MM.1S (cell line): ENCODE results near the gene DLL4.

Source experiments
- DNase-seq: peaks from one replicate; pipeline ENCODE4 v3.0.0-alpha.2; 2015
- H2AFZ ChIP-seq: fragments of 300-600 bp; sonication (generic); 2 replicates; pipeline ENCODE4 v1.6.0; 2016; ENCODE audit warnings: antibody characterized with exemption, low read length
- H3F3A ChIP-seq: fragments of 300-600 bp; sonication (generic); 2 replicates; pipeline ENCODE4 v1.6.1; 2016; ENCODE audit warnings: mild to moderate bottlenecking, antibody characterized with exemption, low read length, moderate library complexity, mixed read lengths; ENCODE audit not compliant: insufficient read depth
- H3K27ac ChIP-seq: fragments of 300-600 bp; sonication (generic); 2 replicates; pipeline ENCODE4 v1.5.1; 2016; ENCODE audit warnings: mild to moderate bottlenecking, low read length
- H3K27me3 ChIP-seq: fragments of 300-600 bp; sonication (generic); replicated peaks from 2 replicates; pipeline ENCODE4 v1.6.0; 2016; ENCODE audit warnings: low read length; ENCODE audit not compliant: insufficient read depth
- H3K36me3 ChIP-seq: fragments of 300-600 bp; sonication (generic); replicated peaks from 2 replicates; pipeline ENCODE4 v1.6.1; 2016; ENCODE audit warnings: mild to moderate bottlenecking, low read length, mixed read lengths; ENCODE audit not compliant: insufficient read depth
- H3K4me1 ChIP-seq: fragments of 300-600 bp; sonication (generic); 2 replicates; pipeline ENCODE4 v1.6.1; 2016; ENCODE audit warnings: low read length, mixed read lengths
- H3K4me2 ChIP-seq: fragments of 300-600 bp; sonication (generic); 2 replicates; pipeline ENCODE4 v1.6.0; 2016; ENCODE audit warnings: low read depth, low read length
- H3K4me3 ChIP-seq: fragments of 300-600 bp; sonication (generic); 2 replicates; pipeline ENCODE4 v1.5.1; 2016; ENCODE audit warnings: low read length, mixed read lengths
- H3K79me2 ChIP-seq: fragments of 300-600 bp; sonication (generic); 2 replicates; pipeline ENCODE4 v1.6.1; 2016; ENCODE audit warnings: mixed run types, low read length, mixed read lengths
- H3K9ac ChIP-seq: fragments of 300-600 bp; sonication (generic); 2 replicates; pipeline ENCODE4 v1.6.1; 2016; ENCODE audit warnings: low read length, mixed read lengths
- H3K9me2 ChIP-seq: fragments of 300-600 bp; sonication (generic); replicated peaks from 2 replicates; pipeline ENCODE4 v1.6.1; 2016; ENCODE audit warnings: mild to moderate bottlenecking, low read length, mixed read lengths; ENCODE audit not compliant: insufficient read depth
- H3K9me3 ChIP-seq: fragments of 300-600 bp; sonication (generic); replicated peaks from 2 replicates; pipeline ENCODE4 v1.6.1; 2016; ENCODE audit warnings: mild to moderate bottlenecking, low read length, mixed read lengths; ENCODE audit not compliant: insufficient read depth
- H4K20me1 ChIP-seq: fragments of 300-600 bp; sonication (generic); 2 replicates; pipeline ENCODE4 v1.6.1; 2016; ENCODE audit warnings: mild to moderate bottlenecking, low read length, moderate library complexity, mixed read lengths; ENCODE audit not compliant: insufficient read depth
- EZH2 ChIP-seq: fragments of 300-600 bp; sonication (generic); optimal IDR thresholded peaks from 2 replicates; pipeline ENCODE3; 2017; ENCODE audit warnings: low read depth, mild to moderate bottlenecking, antibody characterized with exemption, low read length, mixed read lengths
- EZH2phosphoT487 ChIP-seq: fragments of 300-600 bp; sonication (generic); IDR thresholded peaks from 2 replicates; pipeline ENCODE4 v1.6.1; 2018; ENCODE audit warnings: antibody characterized with exemption, low read length
- TF ChIP-seq, protein P1 (sequence below): fragments of 300-600 bp; sonication (generic); IDR thresholded peaks from 2 replicates; pipeline ENCODE4 v1.5.1; 2016; ENCODE audit warnings: antibody characterized with exemption, low read length, mixed read lengths

DLL4 gene

DNA sequence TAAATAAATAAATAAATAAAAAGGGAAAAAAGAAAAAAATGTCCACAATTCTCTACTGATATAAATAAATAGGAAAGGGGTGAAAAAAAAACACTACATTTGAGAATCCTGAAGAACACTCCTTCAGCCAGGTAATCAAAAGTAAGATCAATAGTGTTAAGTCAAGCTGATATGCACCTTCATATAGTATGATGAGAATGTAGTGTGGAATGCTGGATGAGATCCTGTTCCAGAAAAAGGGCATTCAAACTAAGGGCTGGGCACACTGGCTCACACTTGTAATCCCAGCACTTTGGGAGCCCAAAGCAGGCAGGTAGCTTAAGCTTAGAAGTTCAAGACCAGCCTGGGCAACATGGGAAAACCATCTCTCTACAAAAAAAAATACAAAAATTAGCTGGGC is 40.0 kb upstream of the DLL4 start:
- TF ChIP-seq EZH2 (no peak), EZH2phosphoT487 (no peak)
- TF ChIP-seq, protein P1, sequence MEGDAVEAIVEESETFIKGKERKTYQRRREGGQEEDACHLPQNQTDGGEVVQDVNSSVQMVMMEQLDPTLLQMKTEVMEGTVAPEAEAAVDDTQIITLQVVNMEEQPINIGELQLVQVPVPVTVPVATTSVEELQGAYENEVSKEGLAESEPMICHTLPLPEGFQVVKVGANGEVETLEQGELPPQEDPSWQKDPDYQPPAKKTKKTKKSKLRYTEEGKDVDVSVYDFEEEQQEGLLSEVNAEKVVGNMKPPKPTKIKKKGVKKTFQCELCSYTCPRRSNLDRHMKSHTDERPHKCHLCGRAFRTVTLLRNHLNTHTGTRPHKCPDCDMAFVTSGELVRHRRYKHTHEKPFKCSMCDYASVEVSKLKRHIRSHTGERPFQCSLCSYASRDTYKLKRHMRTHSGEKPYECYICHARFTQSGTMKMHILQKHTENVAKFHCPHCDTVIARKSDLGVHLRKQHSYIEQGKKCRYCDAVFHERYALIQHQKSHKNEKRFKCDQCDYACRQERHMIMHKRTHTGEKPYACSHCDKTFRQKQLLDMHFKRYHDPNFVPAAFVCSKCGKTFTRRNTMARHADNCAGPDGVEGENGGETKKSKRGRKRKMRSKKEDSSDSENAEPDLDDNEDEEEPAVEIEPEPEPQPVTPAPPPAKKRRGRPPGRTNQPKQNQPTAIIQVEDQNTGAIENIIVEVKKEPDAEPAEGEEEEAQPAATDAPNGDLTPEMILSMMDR = no peak
- H3K4me1 ChIP-seq = peaks cover 25% of the 10 kb centered on the region

DNA sequence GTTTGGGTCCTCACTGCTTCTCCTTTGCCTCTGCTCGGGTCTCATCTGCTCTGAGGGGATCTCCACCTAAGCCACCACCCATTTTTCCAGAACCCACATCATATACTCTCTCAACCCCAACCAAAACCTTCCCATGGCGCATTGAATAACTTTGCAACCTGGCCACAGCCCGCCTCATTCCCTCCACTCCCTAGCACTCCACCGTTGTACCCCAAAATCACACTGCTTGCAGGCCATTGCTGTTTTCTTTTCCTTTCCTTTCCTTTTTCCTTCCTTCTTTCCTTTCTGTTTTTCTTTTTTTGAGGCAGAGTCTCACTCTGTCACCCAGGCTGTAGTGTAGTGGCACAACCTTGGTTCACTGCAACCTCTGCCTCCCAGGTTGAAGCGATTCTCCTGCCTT is 38.0 kb upstream of the DLL4 start:
- peak overlapping the region; percentile 55; the same call in 1 of the 2 replicates for H2AFZ ChIP-seq

More for the DNA sequence above, 40.0 kb upstream of the DLL4 start:
- no peak overlapping the region for H3K27ac ChIP-seq
- no peaks in the 10 kb centered on the region for H3K36me3 ChIP-seq
- H3F3A ChIP-seq = 0 out of 2 replicates have a peak, but pooled peaks cover 5% of the 10 kb centered on the region
- no peaks in the 10 kb centered on the region for H3K27me3 ChIP-seq
- no peaks in the 10 kb centered on the region for H3K79me2 ChIP-seq
- no peaks in the 10 kb centered on the region for H4K20me1 ChIP-seq
- H3K9ac ChIP-seq = no peak overlapping the region
- H3K4me3 ChIP-seq = no peak overlapping the region
- no peak overlapping the region for H3K4me2 ChIP-seq
- H3K9me2 ChIP-seq = no peaks in the 10 kb centered on the region
- no peak for DNase-seq
- H2AFZ ChIP-seq = no peak overlapping the region
- H3K9me3 ChIP-seq = no peaks in the 10 kb centered on the region

DNA sequence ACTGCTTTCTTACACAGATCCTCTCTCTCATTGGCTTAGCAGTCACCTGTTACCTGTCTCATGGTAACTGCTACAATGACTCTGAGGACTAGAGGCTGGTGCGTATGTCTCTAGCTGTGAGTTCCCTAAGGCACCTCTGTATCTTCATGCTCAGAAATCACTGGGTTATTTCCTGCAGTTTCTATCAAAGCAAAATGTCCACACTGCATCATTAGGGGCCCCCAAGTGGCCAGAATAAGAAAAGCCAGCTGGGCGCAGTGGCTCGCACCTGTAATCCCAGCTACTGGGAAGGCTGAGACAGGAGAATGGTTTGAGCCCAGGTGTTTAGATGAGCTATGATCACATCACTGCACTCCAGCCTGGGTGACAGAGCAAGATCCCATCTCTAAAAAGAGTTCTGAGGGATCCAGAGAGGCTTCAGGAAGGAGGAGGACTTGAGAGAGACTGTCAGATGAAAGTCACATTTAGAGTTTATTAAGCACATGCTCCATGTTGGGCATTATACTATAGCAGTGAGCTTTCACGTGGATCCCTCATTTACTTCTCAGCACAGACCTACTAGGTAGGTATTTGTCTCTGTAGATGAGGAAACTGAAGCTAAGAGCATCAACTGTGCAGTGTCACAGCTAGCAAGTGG is 37.2 kb upstream of the DLL4 start:
- H3K9me3 ChIP-seq = no peaks in the 10 kb centered on the region
- H2AFZ ChIP-seq = peak overlapping the region; percentile 78; the same call in 1 of the 2 replicates
- peaks cover 19% of the 10 kb centered on the region for H3K79me2 ChIP-seq
- TF ChIP-seq EZH2phosphoT487 = no peak
- TF ChIP-seq, protein P1 = peak; percentile 85
- no peak for TF ChIP-seq EZH2
- H3K4me1 ChIP-seq = peaks cover 25% of the 10 kb centered on the region
- no peaks in the 10 kb centered on the region for H3K36me3 ChIP-seq
- peak; percentile 73 for DNase-seq
- H3K4me2 ChIP-seq = peak overlapping the region; percentile 17; the same call in 1 of the 2 replicates
- H3K27ac ChIP-seq = peak overlapping the region; percentile 19; the same call in 1 of the 2 replicates
- H3K9ac ChIP-seq = no peak overlapping the region
- no peaks in the 10 kb centered on the region for H3K9me2 ChIP-seq
- H3K4me3 ChIP-seq = no peak overlapping the region
- H3K27me3 ChIP-seq = no peaks in the 10 kb centered on the region
- peaks cover 9% of the 10 kb centered on the region for H3F3A ChIP-seq
- H4K20me1 ChIP-seq = no peaks in the 10 kb centered on the region

More for the DNA sequence above, 38.0 kb upstream of the DLL4 start:
- H4K20me1 ChIP-seq = no peaks in the 10 kb centered on the region
- H3K9me3 ChIP-seq = no peaks in the 10 kb centered on the region
- no peak overlapping the region for H3K9ac ChIP-seq
- H3K9me2 ChIP-seq = no peaks in the 10 kb centered on the region
- H3K4me2 ChIP-seq = peak overlapping the region; percentile 44; the same call in 1 of the 2 replicates
- no peaks in the 10 kb centered on the region for H3K36me3 ChIP-seq
- TF ChIP-seq EZH2 (no peak), EZH2phosphoT487 (no peak)
- TF ChIP-seq, protein P1 = no peak
- H3K4me3 ChIP-seq = no peak overlapping the region
- no peak overlapping the region for H3K27ac ChIP-seq
- H3K4me1 ChIP-seq = peaks cover 25% of the 10 kb centered on the region
- no peak for DNase-seq
- H3K27me3 ChIP-seq = no peaks in the 10 kb centered on the region
- H3K79me2 ChIP-seq = peaks cover 17% of the 10 kb centered on the region
- peaks cover 9% of the 10 kb centered on the region for H3F3A ChIP-seq
